IMR-90 (cell line): ENCODE measurements around the gene IL17RE. TPM values are rescaled to one million over a fixed set of nuclear protein-coding genes. Genes with fewer than 3 reads are reported as not detected.

ENCODE experiments used
- ATAC-seq: fragments of 200-7000 bp; cut with Tn5 transposase; 2 replicates; pipeline ENCODE4 v1.9.1; 2020; ENCODE audit warnings: low read depth, mild to moderate bottlenecking, moderate library complexity
- Bru-seq: library from RNA; stranded (reverse); fragments of 400-500 nt; gene quantifications from one replicate; lab custom pipeline; 2021; lab: Mats Ljungman, UMichigan
- BruChase-seq, 2 experiments: library from RNA; stranded (reverse); fragments of 400-500 nt; gene quantifications; one replicate each; lab custom pipeline; 2021; lab: Mats Ljungman, UMichigan
- BruUV-seq: library from RNA; stranded (reverse); fragments of 400-500 nt; replicated peaks from 2 replicates; lab custom pipeline; 2021; lab: Mats Ljungman, UMichigan
- CTCF ChIA-PET: fragments of 300-600 bp; formaldehyde crosslinking; extraction: SDS; loops from one replicate; lab custom pipeline; 2021; ENCODE audit warnings: antibody characterized with exemption; lab: Yijun Ruan, JAX
- POLR2A ChIA-PET: fragments of 300-600 bp; sonication (Branson Sonifier 250); formaldehyde crosslinking; loops from one replicate; lab custom pipeline; 2022; ENCODE audit warnings: antibody characterized with exemption; ENCODE audit not compliant: unreplicated experiment; lab: Charles Lee
- DNase-seq: peaks from one replicate; pipeline ENCODE4 v3.0.0; 2013
- H2AFZ ChIP-seq: replicated peaks from 2 replicates; pipeline ENCODE3; 2013; ENCODE audit warnings: low read length, mild to moderate bottlenecking; ENCODE audit not compliant: poor library complexity
- H2AK5ac ChIP-seq: 2 replicates; pipeline ENCODE4 v1.6.1; 2013; ENCODE audit warnings: low read depth, low read length, inconsistent platforms
- H2AK9ac ChIP-seq: replicated peaks from 2 replicates; pipeline ENCODE3; 2013; ENCODE audit warnings: mild to moderate bottlenecking, low read depth, low read length, moderate library complexity; ENCODE audit not compliant: poor library complexity
- H2BK120ac ChIP-seq: 2 replicates; pipeline ENCODE4 v1.6.1; 2013; ENCODE audit warnings: low read depth, low read length, inconsistent platforms
- H2BK15ac ChIP-seq: 3 replicates; pipeline ENCODE4 v1.6.1; 2013; ENCODE audit warnings: low read depth, low read length, inconsistent platforms
- H2BK20ac ChIP-seq: 2 replicates; pipeline ENCODE4 v1.6.1; 2013; ENCODE audit warnings: low read depth, mild to moderate bottlenecking, inconsistent platforms, low read length, moderate library complexity
- H2BK5ac ChIP-seq: 2 replicates; pipeline ENCODE4 v1.6.1; 2013; ENCODE audit warnings: mild to moderate bottlenecking, low read depth, low read length, inconsistent platforms; ENCODE audit not compliant: poor library complexity, severe bottlenecking
- H3K14ac ChIP-seq: replicated peaks from 2 replicates; pipeline ENCODE4 v1.6.1; 2013; ENCODE audit warnings: low read depth, low read length, inconsistent platforms
- H3K18ac ChIP-seq: 2 replicates; pipeline ENCODE4 v1.6.1; 2013; ENCODE audit warnings: low read depth, low read length, control low read depth
- H3K23ac ChIP-seq: 2 replicates; pipeline ENCODE4 v1.6.1; 2013; ENCODE audit warnings: low read depth, low read length, inconsistent platforms
- H3K27ac ChIP-seq: 2 replicates; pipeline ENCODE4 v1.5.1; 2013; ENCODE audit warnings: mild to moderate bottlenecking, control low read depth, low read length; ENCODE audit not compliant: insufficient read depth
- H3K27me3 ChIP-seq: 2 replicates; pipeline ENCODE4 v1.6.1; 2013; ENCODE audit warnings: low read length; ENCODE audit not compliant: control insufficient read depth, insufficient read depth
- H3K36me3 ChIP-seq: 2 replicates; pipeline ENCODE4 v1.6.1; 2013; ENCODE audit warnings: low read length, mixed read lengths; ENCODE audit not compliant: control insufficient read depth, insufficient read depth
- H3K4ac ChIP-seq: 2 replicates; pipeline ENCODE4 v1.6.1; 2013; ENCODE audit warnings: low read depth, low read length, inconsistent platforms
- H3K4me1 ChIP-seq: 2 replicates; pipeline ENCODE4 v1.6.1; 2013; ENCODE audit warnings: low read length, mixed read lengths; ENCODE audit not compliant: control insufficient read depth, insufficient read depth
- H3K4me2 ChIP-seq: 2 replicates; pipeline ENCODE4 v1.6.1; 2013; ENCODE audit warnings: low read depth, mild to moderate bottlenecking, control low read depth, low read length, moderate library complexity
- H3K4me3 ChIP-seq: 2 replicates; pipeline ENCODE4 v1.5.1; 2013; ENCODE audit warnings: low read depth, mild to moderate bottlenecking, control low read depth, low read length, moderate library complexity; ENCODE audit not compliant: insufficient read depth
- H3K56ac ChIP-seq: 2 replicates; pipeline ENCODE4 v1.6.1; 2013; ENCODE audit warnings: low read length, inconsistent platforms; ENCODE audit not compliant: insufficient read depth; ENCODE audit errors: extremely low read depth
- H3K79me1 ChIP-seq, 2 experiments: 2 replicates each; pipeline ENCODE4 v1.6.1; 2013; ENCODE audit warnings: low read length in 2 of 2, inconsistent platforms in 1 of 2, low read depth in 1 of 2
- H3K9ac ChIP-seq: 2 replicates; pipeline ENCODE4 v1.6.1; 2013; ENCODE audit warnings: low read depth, low read length, control low read depth
- H3K9me1 ChIP-seq: 2 replicates; pipeline ENCODE4 v1.6.1; 2013; ENCODE audit warnings: low read length, inconsistent platforms; ENCODE audit not compliant: insufficient read depth
- H3K9me3 ChIP-seq: 2 replicates; pipeline ENCODE4 v1.6.1; 2013; ENCODE audit warnings: low read length; ENCODE audit not compliant: control insufficient read depth, insufficient read depth
- H4K20me1 ChIP-seq: 2 replicates; pipeline ENCODE4 v1.6.1; 2013; ENCODE audit warnings: low read length, inconsistent platforms; ENCODE audit not compliant: insufficient read depth
- H4K5ac ChIP-seq: 2 replicates; pipeline ENCODE4 v1.6.1; 2013; ENCODE audit warnings: mild to moderate bottlenecking, low read depth, low read length, control low read depth
- H4K8ac ChIP-seq, 2 experiments: 2 replicates each; pipeline ENCODE4 v1.6.1; 2013; ENCODE audit warnings: low read depth in 2 of 2, low read length in 2 of 2, control low read depth in 1 of 2, inconsistent platforms in 1 of 2
- H4K91ac ChIP-seq: 2 replicates; pipeline ENCODE4 v1.6.1; 2013; ENCODE audit warnings: low read depth, low read length, inconsistent platforms; ENCODE audit not compliant: insufficient read depth
- BHLHE40 ChIP-seq: fragments of 150-350 bp; IDR thresholded peaks from 2 replicates; pipeline ENCODE4 v1.6.1; 2016; ENCODE audit warnings: mild to moderate bottlenecking, low read depth, low read length
- CEBPB ChIP-seq: IDR thresholded peaks from 2 replicates; pipeline ENCODE4 v1.6.1; 2012; ENCODE audit warnings: low read depth, low read length, improper control_type of control experiment
- CHD1 ChIP-seq: IDR thresholded peaks from 2 replicates; pipeline ENCODE4 v1.6.1; 2012; ENCODE audit warnings: low read depth, low read length, improper control_type of control experiment
- ELK1 ChIP-seq: fragments of 150-350 bp; IDR thresholded peaks from 2 replicates; pipeline ENCODE4 v1.6.1; 2016; ENCODE audit warnings: low read depth, mild to moderate bottlenecking, low read length, moderate library complexity, borderline replicate concordance
- FOS ChIP-seq: fragments of 150-350 bp; IDR thresholded peaks from 2 replicates; pipeline ENCODE4 v1.6.1; 2016; ENCODE audit warnings: low read depth, low read length
- MAFK ChIP-seq: IDR thresholded peaks from 2 replicates; pipeline ENCODE4 v1.6.1; 2012; ENCODE audit warnings: low read depth, low read length, improper control_type of control experiment
- MAZ ChIP-seq: IDR thresholded peaks from 2 replicates; pipeline ENCODE4 v1.6.1; 2012; ENCODE audit warnings: low read depth, mild to moderate bottlenecking, low read length, improper control_type of control experiment, moderate library complexity, borderline replicate concordance
- MXI1 ChIP-seq: IDR thresholded peaks from 2 replicates; pipeline ENCODE4 v1.6.1; 2012; ENCODE audit warnings: low read depth, mild to moderate bottlenecking, low read length, moderate library complexity, borderline replicate concordance
- POLR2A ChIP-seq: IDR thresholded peaks from 2 replicates; pipeline ENCODE4 v1.6.1; 2012; ENCODE audit warnings: mild to moderate bottlenecking, low read depth, low read length
- RCOR1 ChIP-seq: IDR thresholded peaks from 2 replicates; pipeline ENCODE4 v1.6.1; 2012; ENCODE audit warnings: mild to moderate bottlenecking, low read length, improper control_type of control experiment; ENCODE audit not compliant: insufficient replicate concordance
- RFX5 ChIP-seq: IDR thresholded peaks from 2 replicates; pipeline ENCODE4 v1.8.0; 2012; ENCODE audit warnings: low read depth, mild to moderate bottlenecking, low read length, moderate library complexity
- SMC3 ChIP-seq: fragments of 150-350 bp; IDR thresholded peaks from 2 replicates; pipeline ENCODE4 v1.6.1; 2016; ENCODE audit warnings: low read depth, mild to moderate bottlenecking, antibody characterized with exemption, low read length, moderate library complexity
- USF2 ChIP-seq: fragments of 150-350 bp; IDR thresholded peaks from 2 replicates; pipeline ENCODE4 v1.6.1; 2017; ENCODE audit warnings: mild to moderate bottlenecking, antibody characterized with exemption, low read length, low read depth
- whole genome bisulfite sequencing, 2 experiments: methylation state at CpG; one replicate each; pipeline versions ENCODE4 v1.1.5 to v1.1.7; 2013; ENCODE audit warnings: missing lambda C conversion rate in 2 of 2; ENCODE audit not compliant: insufficient read length in 1 of 2; ENCODE audit errors: extremely low coverage in 2 of 2; 5-methylcytosine and 5-hydroxymethylcytosine counted together
- dilution Hi-C: fragments of 300-500 bp; cut with HindIII; formaldehyde crosslinking; loops from one replicate; pipeline ENCODE4 v1.14.3; 2018; ENCODE audit warnings: low sequenced_read_pairs; ENCODE audit not compliant: unreplicated experiment
- in situ Hi-C: fragments of 300-500 bp; cut with MboI; formaldehyde crosslinking; loops from 3 replicates; pipeline ENCODE4 v1.14.3; 2019; ENCODE audit warnings: low sequenced_read_pairs, inconsistent platforms, mixed read lengths
- intact Hi-C: fragments of 100-400 bp; cut with micrococcal nuclease; formaldehyde crosslinking; loops from 2 replicates; pipeline ENCODE4 v1.10.0; 2022
- long read RNA-seq: library from polyadenylated mRNA; unstranded; transcript quantifications from one replicate; pipeline ENCODE4 v2.0.0, GENCODE V29; 2021; ENCODE audit not compliant: unreplicated experiment
- polyA plus RNA-seq, 3 experiments: library from polyadenylated mRNA; depleted of rRNA; stranded (reverse); fragments of >200 nt; gene quantifications; 2 replicates each; pipeline ENCODE4 v1.2.3, GENCODE V29; 2012; ENCODE audit warnings: low replicate concordance in 1 of 3
- total RNA-seq: library from RNA; depleted of rRNA; stranded (reverse); fragments of >200 nt; gene quantifications from 2 replicates; pipeline ENCODE4 v1.2.3, GENCODE V29; 2012; rRNA removed

Gene IL17RE
- total RNA-seq = 0.90 and 1.1 TPM in 2 replicates
- polyA plus RNA-seq (2012; rRNA removed) = 7.2 and 8.6 TPM in 2 replicates
- 2.9 and 4.4 TPM in 2 replicates for polyA plus RNA-seq (2012; cell fraction: cytosol; rRNA removed)
- polyA plus RNA-seq (2012; cell fraction: nucleus; rRNA removed; ENCODE audit: low replicate concordance) = 14.6 and 32.4 TPM in 2 replicates
- Bru-seq, nascent RNA = percentile 31 among the genes with signal in this experiment
- BruChase-seq, experiment 1, labeled RNA remaining after a 6-hour chase = percentile 48 among the genes with signal in this experiment
- percentile 50 among the genes with signal in this experiment for BruChase-seq, experiment 2, labeled RNA remaining after a 2-hour chase
- long read RNA-seq = 0 reads

GRCh38 chr3:9902372-9903237 is at the start of gene IL17RE:
TSS of gene IL17RE (plus strand) at chr3:9902848. CDS start at chr3:9902933, 85 bp downstream.
- Histone ChIP-seq H4K8ac (peak within 1 kb of the TSS; percentile 57 to 88), H3K4me1 (peaks cover 11% of the 10 kb centered on the region), H3K36me3 (no peaks in the 10 kb centered on the region), H3K9me3 (no peaks in the 10 kb centered on the region), H2AK5ac (peak within 1 kb of the TSS; percentile 70), H4K91ac (peak within 1 kb of the TSS; percentile 57), H4K5ac (peak within 1 kb of the TSS; percentile 94), H2BK120ac (peak within 1 kb of the TSS; percentile 60), H2BK20ac (peak within 1 kb of the TSS; percentile 80), H4K20me1 (peaks cover 2% of the 10 kb centered on the region; the same call in 1 of the 2 replicates), H2AFZ (peak within 1 kb of the TSS; percentile 90), H3K14ac (peak within 1 kb of the TSS; percentile 78), H3K4ac (peak within 1 kb of the TSS; percentile 80), H3K9me1 (peaks cover 21% of the 10 kb centered on the region), H3K18ac (peak within 1 kb of the TSS; percentile 67), H3K27me3 (no peaks in the 10 kb centered on the region), H3K79me1 (peaks cover 0 to 25% of the 10 kb centered on the region in 2 experiments; a peak in 2 of 4 replicates), H3K27ac (peak within 1 kb of the TSS; percentile 56), H3K56ac (no peak within 1 kb of the TSS), H3K9ac (peak within 1 kb of the TSS; percentile 29), H2BK15ac (peak within 1 kb of the TSS; percentile 69; the same call in 2 of the 3 replicates), H2AK9ac (peak within 1 kb of the TSS; percentile 89), H3K4me2 (peak within 1 kb of the TSS; percentile 72), H3K4me3 (no peak within 1 kb of the TSS), H3K23ac (peak within 1 kb of the TSS; percentile 91), H2BK5ac (peak within 1 kb of the TSS; percentile 69)
- ATAC-seq (peak; percentile 57), DNase-seq (no peak)
- intact Hi-C loops (no loop called here), dilution Hi-C loops (no loop called here), in situ Hi-C loops (no loop called here)
- TF ChIP-seq USF2 (no peak), BHLHE40 (no peak), POLR2A (no peak), ELK1 (no peak), FOS (no peak), CHD1 (no peak), CEBPB (no peak), MXI1 (no peak), MAZ (no peak), RCOR1 (no peak), RFX5 (no peak), SMC3 (no peak), MAFK (no peak)
- 40% methylated on average over 3 of the region's 13 CpGs; no CpG with 5 or more reads in 1 of the 2 experiments for WGBS, 2 experiments
- CTCF ChIA-PET = interaction anchor here (1.3 kb wide), 1 partner anchor 12 kb away, joined by 3 read pairs; no protein-coding TSS in a partner anchor
- BruUV-seq = no TSS peak
- POLR2A ChIA-PET = no interaction called here
